Endothelial cell of umbilical vein (primary cell): ENCODE measurements around the gene PDLIM3. TPM values are rescaled to one million over a fixed set of nuclear protein-coding genes. Genes with fewer than 3 reads are reported as not detected.

Experiments used
- BruUV-seq: library from RNA; stranded (reverse); fragments of 400-500 nt; replicated peaks from 2 replicates; lab custom pipeline; 2021; lab: Mats Ljungman, UMichigan
- CTCF ChIA-PET: fragments of 300-600, 350-600 bp; sonication (Branson Sonifier 250); formaldehyde crosslinking; loops from one replicate; lab custom pipeline; 2021; ENCODE audit warnings: antibody characterized with exemption, inconsistent platforms; lab: Charles Lee
- POLR2A ChIA-PET: fragments of 300-600, 350-600 bp; sonication (Branson Sonifier 250); formaldehyde crosslinking; loops from one replicate; lab custom pipeline; 2021; ENCODE audit warnings: antibody characterized with exemption, inconsistent platforms; lab: Charles Lee
- DNase-seq: peaks from one replicate; pipeline ENCODE4 v3.0.0-alpha.2; 2011; ENCODE audit warnings: low read depth, low spot score
- FAIRE-seq: peaks from 2 replicates; lab custom pipeline; 2011; peaks lifted over from hg19 to GRCh38; lab: Jason Lieb, UNC
- H2AFZ ChIP-seq: 2 replicates; pipeline ENCODE4 v1.6.0; 2012; ENCODE audit warnings: low read depth, low read length, control low read depth, inconsistent platforms
- H3K27ac ChIP-seq: 2 replicates; pipeline ENCODE4 v1.5.1; 2011; ENCODE audit warnings: low read depth, mild to moderate bottlenecking, control low read depth, low read length, moderate library complexity; ENCODE audit not compliant: insufficient read depth
- H3K27me3 ChIP-seq, 2 experiments: 2 replicates each; pipeline versions ENCODE4 v1.6.0 to v1.6.1; 2011; ENCODE audit warnings: low read length in 2 of 2, mixed read lengths in 1 of 2; ENCODE audit not compliant: control insufficient read depth in 2 of 2, insufficient read depth in 2 of 2
- H3K36me3 ChIP-seq, 2 experiments: 2 replicates in 1 of 2; 3 replicates in 1 of 2; pipeline ENCODE4 v1.5.1; 2011; ENCODE audit warnings: low read length in 2 of 2, mild to moderate bottlenecking in 1 of 2, moderate library complexity in 1 of 2; ENCODE audit not compliant: control insufficient read depth in 2 of 2, insufficient read depth in 2 of 2; ENCODE audit errors: extremely low read depth in 1 of 2
- H3K4me1 ChIP-seq: 3 replicates; pipeline ENCODE4 v1.5.1; 2011; ENCODE audit warnings: mild to moderate bottlenecking, low read length; ENCODE audit not compliant: control insufficient read depth, insufficient read depth; ENCODE audit errors: extremely low read depth
- H3K4me2 ChIP-seq: 2 replicates; pipeline ENCODE4 v1.6.1; 2011; ENCODE audit warnings: low read length, control low read depth, mixed read lengths; ENCODE audit not compliant: insufficient read depth
- H3K4me3 ChIP-seq, 3 experiments: fragments of 200-600 bp in 1 of 3; sonication (generic), shearing (Covaris generic) in 1 of 3; replicated peaks in 1 of 3; 2 replicates each; pipeline ENCODE4 v1.5.1; 2011 to 2016; ENCODE audit warnings: control low read depth in 3 of 3, low read length in 3 of 3, mild to moderate bottlenecking in 2 of 3, inconsistent platforms in 1 of 3, low read depth in 1 of 3, moderate library complexity in 1 of 3; ENCODE audit not compliant: insufficient read depth in 1 of 3
- H3K79me2 ChIP-seq: 2 replicates; pipeline ENCODE4 v1.6.0; 2012; ENCODE audit warnings: low read length, inconsistent platforms; ENCODE audit not compliant: control insufficient read depth, insufficient read depth
- H3K9ac ChIP-seq: replicated peaks from 2 replicates; pipeline ENCODE3; 2011; ENCODE audit warnings: low read length, control low read depth; ENCODE audit not compliant: insufficient read depth; ENCODE audit errors: extremely low read depth
- H3K9me1 ChIP-seq: replicated peaks from 3 replicates; pipeline ENCODE4 v1.6.0; 2011; ENCODE audit warnings: mild to moderate bottlenecking, low read length; ENCODE audit not compliant: control insufficient read depth, insufficient read depth; ENCODE audit errors: extremely low read depth
- H3K9me3 ChIP-seq: replicated peaks from 2 replicates; pipeline ENCODE4 v1.5.1; 2012; ENCODE audit warnings: low read length, inconsistent platforms; ENCODE audit not compliant: control insufficient read depth, insufficient read depth
- H4K20me1 ChIP-seq: replicated peaks from 2 replicates; pipeline ENCODE3; 2011; ENCODE audit warnings: mild to moderate bottlenecking, low read length; ENCODE audit not compliant: control insufficient read depth, insufficient read depth; ENCODE audit errors: extremely low read depth
- EZH2 ChIP-seq: IDR thresholded peaks from 2 replicates; pipeline ENCODE4 v1.6.1; 2012; ENCODE audit warnings: borderline replicate concordance, low read depth, mild to moderate bottlenecking, moderate library complexity, low read length, inconsistent platforms; ENCODE audit not compliant: severe bottlenecking
- FOS ChIP-seq: IDR thresholded peaks from 2 replicates; pipeline ENCODE4 v1.6.1; 2011; ENCODE audit warnings: mild to moderate bottlenecking, low read length, moderate library complexity, borderline replicate concordance; ENCODE audit not compliant: insufficient read depth
- GATA2 ChIP-seq: IDR thresholded peaks from 2 replicates; pipeline ENCODE4 v1.7.0; 2011; ENCODE audit warnings: low read depth, mild to moderate bottlenecking, moderate library complexity, mixed read lengths, low read length; ENCODE audit not compliant: insufficient read length, insufficient read depth
- JUN ChIP-seq: IDR thresholded peaks from 2 replicates; pipeline ENCODE4 v1.6.1; 2011; ENCODE audit warnings: borderline replicate concordance, low read depth; ENCODE audit not compliant: insufficient read length, insufficient read depth
- MYC ChIP-seq: IDR thresholded peaks from one replicate; pipeline ENCODE4 v1.6.1; 2011; ENCODE audit warnings: mild to moderate bottlenecking, low read depth, low read length
- POLR2A ChIP-seq: IDR thresholded peaks from 2 replicates; pipeline ENCODE4 v1.6.1; 2012; ENCODE audit warnings: low read depth, mild to moderate bottlenecking, control low read depth, low read length
- POLR2AphosphoS5 ChIP-seq: IDR thresholded peaks from 2 replicates; pipeline ENCODE4 v1.6.1; 2012; ENCODE audit warnings: low read depth, mild to moderate bottlenecking, control low read depth, low read length, moderate library complexity; ENCODE audit not compliant: insufficient read depth
- dilution Hi-C: fragments of 300-500 bp; cut with MboI; formaldehyde crosslinking; loops from one replicate; pipeline ENCODE4 v1.15.0; 2019; ENCODE audit warnings: low sequenced_read_pairs; ENCODE audit not compliant: extremely low pct_ligation_motif_present
- intact Hi-C: fragments of 100-400 bp; cut with micrococcal nuclease; formaldehyde crosslinking; loops from one replicate; pipeline ENCODE4 v1.10.0; 2022
- polyA plus RNA-seq, 4 experiments: library from polyadenylated mRNA; depleted of rRNA in 3 of 4; stranded (reverse) in 3 of 4; unstranded in 1 of 4; fragments of >200 nt; gene quantifications; 2 replicates each; pipeline versions ENCODE4 v1.2.1 to v1.2.3, GENCODE V29; 2011 to 2012; ENCODE audit warnings: missing spikeins in 1 of 4
- total RNA-seq: library from RNA; stranded (reverse); gene quantifications from 2 replicates; pipeline ENCODE4 v1.2.3, GENCODE V29; 2021
- TF ChIP-seq, protein P1 (sequence below), 2 donors: IDR thresholded peaks; 1 replicate in 1 of 2; 2 replicates in 1 of 2; pipeline ENCODE4 v1.5.1; 2011; ENCODE audit warnings: low read length in 2 of 2, mild to moderate bottlenecking in 2 of 2, moderate library complexity in 2 of 2, control low read depth in 1 of 2, inconsistent platforms in 1 of 2, low read depth in 1 of 2; ENCODE audit not compliant: insufficient read depth in 1 of 2; ENCODE audit errors: extremely low read depth in 1 of 2
- TF ChIP-seq, protein P2 (sequence below): IDR thresholded peaks from 2 replicates; pipeline ENCODE4 v1.6.1; 2011; ENCODE audit not compliant: insufficient read depth, insufficient read length

Gene PDLIM3
- total and polyA plus RNA-seq, 2 donors (not counting 3 experiments of a cell fraction or from before 2014, with no cell fraction given), result 9.7 to 17.6 TPM

DNA sequence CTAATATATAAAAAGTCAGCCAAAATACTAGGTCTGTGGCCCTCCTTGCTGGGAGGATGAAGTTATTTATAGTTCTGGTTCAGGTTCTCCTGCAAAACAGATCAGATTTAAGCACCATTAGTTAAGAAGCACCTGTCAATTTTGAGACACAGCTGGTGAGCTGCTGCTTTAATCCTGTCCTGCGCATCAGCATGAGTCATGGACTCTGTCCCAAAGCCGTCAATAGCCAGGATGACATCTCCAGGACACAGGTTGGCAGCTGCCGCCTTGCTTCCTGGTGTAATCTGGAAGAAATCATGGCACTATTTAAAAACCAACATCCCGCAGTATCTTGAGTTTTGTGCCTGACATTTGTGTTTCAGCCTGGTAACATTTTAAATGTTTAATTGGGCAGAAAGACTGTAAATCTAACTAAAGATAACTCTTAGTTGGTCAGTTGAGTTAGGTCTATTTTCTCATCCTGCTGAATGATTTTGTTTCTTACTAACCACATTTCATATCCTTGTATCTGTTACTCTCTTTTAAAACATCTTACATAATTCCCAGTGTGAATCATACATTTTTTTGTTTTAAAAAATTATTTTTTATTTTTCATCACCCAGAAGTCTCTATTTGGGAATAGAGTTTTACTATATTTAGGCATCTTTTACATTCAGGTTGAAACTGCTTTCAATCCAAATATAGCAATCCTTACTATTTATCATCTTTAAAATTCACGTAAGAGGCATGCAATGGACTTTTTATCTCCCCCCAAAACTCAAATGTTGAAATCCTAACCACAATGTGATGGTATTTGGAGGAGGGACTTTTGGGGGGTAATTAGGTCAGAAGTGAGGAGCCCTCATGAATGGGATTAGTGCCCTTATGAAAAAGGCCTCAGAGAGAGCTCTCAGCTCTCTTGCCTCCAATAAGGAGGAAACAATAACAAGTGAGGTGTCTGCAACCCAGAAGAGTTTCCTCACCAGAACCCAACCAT lies 10.1 kb downstream of the PDLIM3 start:
- H3K27ac ChIP-seq, result no peak overlapping the region
- intact Hi-C loops, result no loop called here
- no peak overlapping the region for H3K4me2 ChIP-seq
- no peaks in the 10 kb centered on the region for H3K9me3 ChIP-seq
- no peaks in the 10 kb centered on the region for H3K27me3 ChIP-seq
- H3K9ac ChIP-seq, result no peak overlapping the region
- peaks cover 6% of the 10 kb centered on the region for H3K4me1 ChIP-seq
- no peaks in the 10 kb centered on the region for H3K9me1 ChIP-seq
- dilution Hi-C loops, result no loop called here
- no peak for TF ChIP-seq GATA2
- TF ChIP-seq FOS, result no peak
- no peak for TF ChIP-seq MYC
- TF ChIP-seq, protein P1, sequence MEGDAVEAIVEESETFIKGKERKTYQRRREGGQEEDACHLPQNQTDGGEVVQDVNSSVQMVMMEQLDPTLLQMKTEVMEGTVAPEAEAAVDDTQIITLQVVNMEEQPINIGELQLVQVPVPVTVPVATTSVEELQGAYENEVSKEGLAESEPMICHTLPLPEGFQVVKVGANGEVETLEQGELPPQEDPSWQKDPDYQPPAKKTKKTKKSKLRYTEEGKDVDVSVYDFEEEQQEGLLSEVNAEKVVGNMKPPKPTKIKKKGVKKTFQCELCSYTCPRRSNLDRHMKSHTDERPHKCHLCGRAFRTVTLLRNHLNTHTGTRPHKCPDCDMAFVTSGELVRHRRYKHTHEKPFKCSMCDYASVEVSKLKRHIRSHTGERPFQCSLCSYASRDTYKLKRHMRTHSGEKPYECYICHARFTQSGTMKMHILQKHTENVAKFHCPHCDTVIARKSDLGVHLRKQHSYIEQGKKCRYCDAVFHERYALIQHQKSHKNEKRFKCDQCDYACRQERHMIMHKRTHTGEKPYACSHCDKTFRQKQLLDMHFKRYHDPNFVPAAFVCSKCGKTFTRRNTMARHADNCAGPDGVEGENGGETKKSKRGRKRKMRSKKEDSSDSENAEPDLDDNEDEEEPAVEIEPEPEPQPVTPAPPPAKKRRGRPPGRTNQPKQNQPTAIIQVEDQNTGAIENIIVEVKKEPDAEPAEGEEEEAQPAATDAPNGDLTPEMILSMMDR (IDR thresholded peaks at IDR 0.05; ENCODE audit: extremely low read depth in 1 of 2, insufficient read depth in 1 of 2, low read depth in 1 of 2, low read length in 2 of 2), result no peak
- no peak for TF ChIP-seq POLR2A
- no peak for TF ChIP-seq JUN
- TF ChIP-seq, protein P2, sequence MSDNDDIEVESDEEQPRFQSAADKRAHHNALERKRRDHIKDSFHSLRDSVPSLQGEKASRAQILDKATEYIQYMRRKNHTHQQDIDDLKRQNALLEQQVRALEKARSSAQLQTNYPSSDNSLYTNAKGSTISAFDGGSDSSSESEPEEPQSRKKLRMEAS, result no peak
- TF ChIP-seq EZH2, result no peak
- TF ChIP-seq POLR2AphosphoS5, result no peak
- no TSS peak for BruUV-seq
- CTCF ChIA-PET, result no interaction called here
- H3K36me3 ChIP-seq, result no peaks in the 10 kb centered on the region
- POLR2A ChIA-PET, result no interaction called here
- H3K79me2 ChIP-seq, result no peaks in the 10 kb centered on the region
- H2AFZ ChIP-seq, result no peak overlapping the region
- no peaks in the 10 kb centered on the region for H4K20me1 ChIP-seq
- FAIRE-seq (peak; percentile 37), DNase-seq (no peak)
- no peak overlapping the region for H3K4me3 ChIP-seq
